ENCODE results near the gene FNDC11.
"Not testable (repeated sequence)": the region's sequence is repeated elsewhere in the genome, so short reads cannot be mapped to it uniquely, and the experiment has no call there.

The FNDC11 gene, protein sequence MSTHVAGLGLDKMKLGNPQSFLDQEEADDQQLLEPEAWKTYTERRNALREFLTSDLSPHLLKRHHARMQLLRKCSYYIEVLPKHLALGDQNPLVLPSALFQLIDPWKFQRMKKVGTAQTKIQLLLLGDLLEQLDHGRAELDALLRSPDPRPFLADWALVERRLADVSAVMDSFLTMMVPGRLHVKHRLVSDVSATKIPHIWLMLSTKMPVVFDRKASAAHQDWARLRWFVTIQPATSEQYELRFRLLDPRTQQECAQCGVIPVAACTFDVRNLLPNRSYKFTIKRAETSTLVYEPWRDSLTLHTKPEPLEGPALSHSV

DNA sequence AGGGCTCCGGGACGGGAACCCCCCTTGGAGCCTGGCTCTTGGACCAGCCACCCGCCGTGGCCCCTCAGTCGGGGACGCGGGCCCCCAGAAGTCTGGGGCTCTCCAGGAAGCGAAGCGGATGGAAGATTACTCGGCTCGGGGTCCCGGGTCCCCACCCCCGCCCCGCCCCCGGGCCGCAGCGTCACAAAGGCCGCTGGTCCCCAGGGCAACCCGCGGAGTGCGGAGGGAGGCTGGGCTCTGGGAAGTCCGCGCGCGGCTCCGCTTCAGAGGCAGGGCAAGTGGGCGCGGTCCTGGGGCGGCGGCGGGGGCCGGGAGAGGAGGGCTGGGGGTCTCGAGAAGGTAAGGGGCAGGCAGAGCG lies at the start of gene FNDC11:
TSS of gene FNDC11 (plus strand) at position 227 of the 358 bp plus-strand sequence. CDS start 1,505 bp downstream, outside the sequence.
- DNase-seq (ENCODE audit: low read depth in 2 of 2) = peak; percentile 32 to 36

DNA sequence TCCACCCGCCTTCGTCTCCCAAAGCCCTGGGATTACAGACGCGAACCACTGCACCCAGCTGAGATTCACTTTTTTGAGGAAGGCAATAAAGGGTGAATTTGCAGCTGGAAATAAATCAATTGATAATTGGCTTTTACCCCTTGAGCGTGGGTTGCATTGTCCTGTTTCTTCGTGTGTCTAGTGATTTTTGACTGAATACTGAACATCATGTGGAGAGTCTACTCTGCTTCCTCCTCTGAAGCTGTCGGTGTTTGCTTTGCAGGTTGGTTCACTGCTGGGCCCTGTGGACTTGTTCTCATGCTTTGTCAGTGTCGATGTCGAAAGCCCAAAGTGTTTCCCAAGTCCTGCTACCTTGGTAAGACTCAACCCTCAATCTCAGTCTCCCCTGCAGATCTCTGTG lies 49.3 kb upstream of the FNDC11 start:
- DNase-seq (ENCODE audit: low read depth in 2 of 2) = no peak

DNA sequence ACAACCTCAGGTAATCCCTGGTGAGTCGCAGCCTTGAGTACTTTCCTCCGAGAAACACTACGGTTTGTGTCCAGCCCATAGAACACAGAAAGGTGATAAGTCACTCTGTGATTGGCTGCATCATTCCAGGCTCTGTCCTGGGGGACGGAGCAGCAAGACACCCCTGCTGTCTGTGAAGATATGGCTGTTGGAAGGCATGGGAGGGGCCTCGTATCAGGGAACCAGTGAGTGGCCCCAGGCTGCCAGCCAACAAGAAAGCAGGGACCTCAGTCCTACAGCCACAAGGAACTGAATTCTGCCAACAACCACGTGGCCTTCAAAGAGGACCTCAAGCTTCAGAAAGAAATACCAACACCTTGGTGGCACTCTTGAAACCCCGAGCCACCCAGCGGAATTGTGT lies 48.7 kb upstream of the FNDC11 start:
- no peak for DNase-seq (ENCODE audit: low read depth in 2 of 2)

DNA sequence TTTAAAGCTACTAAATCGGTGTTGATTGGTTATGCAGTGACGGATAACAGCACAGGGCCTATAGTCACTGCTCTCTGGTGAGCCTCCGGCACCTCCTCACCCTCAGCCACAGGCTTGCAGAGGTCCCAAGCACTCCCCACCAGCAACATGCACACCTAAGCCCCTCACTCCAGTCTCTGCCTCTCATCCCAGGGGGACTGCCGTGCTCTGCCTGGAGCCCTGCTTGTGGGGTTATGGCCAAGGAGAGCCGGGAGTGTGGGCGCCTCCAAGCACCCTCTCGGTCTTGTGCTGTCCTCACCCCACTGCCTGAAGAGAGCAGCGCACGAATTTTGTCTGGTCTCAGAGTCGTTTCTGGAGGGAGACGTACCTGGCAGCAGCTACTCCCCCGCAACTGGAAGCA lies 48.2 kb upstream of the FNDC11 start:
- DNase-seq (ENCODE audit: low read depth in 2 of 2) = no peak

DNA sequence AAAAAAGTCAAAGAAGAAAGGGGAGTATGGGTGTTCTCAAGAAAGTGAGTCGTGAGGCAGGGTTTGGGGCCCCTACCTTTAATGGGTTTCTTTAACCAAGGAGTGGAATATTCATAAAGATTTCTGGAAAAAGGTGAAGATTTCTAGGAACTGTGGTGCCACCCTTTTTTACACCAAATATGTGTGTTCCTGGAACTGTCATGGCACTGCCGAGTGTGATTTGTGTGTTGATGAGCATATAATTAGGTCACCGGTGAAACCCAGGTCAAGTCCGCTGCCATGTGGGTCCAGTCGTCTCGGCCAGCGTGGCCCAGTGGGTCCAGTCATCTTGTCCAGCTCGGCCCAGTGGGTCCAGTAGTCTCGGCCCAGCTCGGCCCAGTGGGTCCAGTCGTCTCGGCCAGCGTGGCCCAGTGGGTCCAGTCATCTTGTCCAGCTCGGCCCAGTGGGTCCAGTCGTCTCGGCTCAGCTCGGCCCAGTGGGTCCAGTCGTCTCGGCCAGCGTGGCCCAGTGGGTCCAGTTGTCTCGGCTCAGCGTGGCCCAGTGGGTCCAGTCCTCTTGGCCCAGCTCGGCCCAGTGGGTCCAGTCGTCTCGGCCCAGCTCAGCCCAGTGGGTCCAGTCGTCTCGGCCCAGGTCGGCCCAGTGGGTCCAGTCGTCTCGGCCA lies 46.7 kb upstream of the FNDC11 start:
- no peak for DNase-seq (ENCODE audit: low read depth in 2 of 2)

DNA sequence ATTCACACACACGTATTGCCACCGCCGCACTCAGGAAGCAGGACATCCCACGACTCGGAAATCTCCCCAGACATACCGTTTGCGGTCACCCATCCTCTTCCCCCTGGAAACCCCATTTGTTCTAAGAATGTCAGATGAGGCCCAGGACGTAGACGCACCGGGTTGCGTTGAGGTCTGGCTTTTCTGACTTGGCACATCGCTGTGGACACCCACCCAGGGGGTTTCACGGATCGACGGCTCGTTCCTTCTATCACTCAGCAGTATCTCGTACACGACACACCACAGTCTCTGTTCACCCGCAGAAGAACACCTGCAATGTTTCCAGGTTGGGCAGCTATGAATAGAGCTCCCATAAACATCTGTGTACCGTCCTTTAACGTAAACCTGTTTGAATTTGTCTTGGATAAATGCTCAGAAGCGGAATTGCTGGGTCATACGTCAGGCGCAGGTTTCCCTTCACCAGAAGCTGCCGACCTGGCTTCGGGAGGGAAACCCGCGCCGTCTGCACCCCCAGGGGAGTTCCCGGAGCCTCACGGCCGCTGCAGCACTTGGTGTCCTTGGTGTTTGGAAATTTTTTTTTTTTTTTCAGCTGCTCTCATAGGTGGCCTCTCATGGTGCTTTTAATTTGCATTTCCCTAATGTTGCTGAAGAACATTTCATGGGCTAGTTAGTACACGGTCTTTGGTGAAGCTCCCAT lies 45.7 kb upstream of the FNDC11 start:
- no peak for DNase-seq (ENCODE audit: low read depth in 2 of 2)

DNA sequence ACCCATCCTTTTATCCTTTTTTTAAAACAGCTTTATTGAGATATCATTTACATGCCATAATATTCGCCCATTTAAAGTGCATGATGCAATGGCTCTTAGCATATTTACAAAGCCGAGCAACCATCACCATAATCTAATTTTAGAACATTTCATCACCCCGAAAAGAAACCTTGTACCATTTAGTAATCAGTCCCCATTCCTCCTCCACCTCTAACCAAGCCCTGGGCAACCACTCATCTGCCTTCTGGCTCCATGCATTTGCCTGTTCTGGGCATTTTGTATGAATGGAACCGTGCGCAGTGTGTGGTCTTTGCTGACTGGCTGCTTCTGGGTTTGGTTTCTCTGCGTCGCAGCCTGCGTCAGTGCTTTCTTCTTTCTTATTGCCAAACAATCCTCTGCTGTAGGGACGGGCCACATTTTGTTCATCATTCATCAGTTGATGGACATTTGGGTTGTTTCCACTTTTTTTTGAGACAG lies 44.8 kb upstream of the FNDC11 start:
- DNase-seq (ENCODE audit: low read depth in 2 of 2) = no peak

DNA sequence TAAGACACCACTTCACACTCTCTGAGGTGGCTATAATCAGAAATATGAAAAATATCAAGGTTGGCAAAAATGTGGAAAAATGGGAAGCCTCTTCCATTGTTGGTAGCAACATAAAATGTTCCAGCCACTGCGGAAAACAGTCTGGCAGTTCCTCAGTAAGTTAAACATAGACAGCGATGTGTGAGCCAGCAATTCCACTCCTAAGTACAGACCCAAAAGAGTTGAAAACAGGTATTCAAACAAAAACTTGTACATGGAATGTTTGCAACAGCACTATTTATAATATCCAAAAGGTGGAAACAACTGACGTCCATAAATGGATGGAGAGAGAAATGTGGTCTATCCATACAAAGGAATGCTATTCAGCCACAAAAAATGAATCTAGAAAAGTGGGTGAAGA lies 40.8 kb upstream of the FNDC11 start:
- no peak for DNase-seq (ENCODE audit: low read depth in 2 of 2)

DNA sequence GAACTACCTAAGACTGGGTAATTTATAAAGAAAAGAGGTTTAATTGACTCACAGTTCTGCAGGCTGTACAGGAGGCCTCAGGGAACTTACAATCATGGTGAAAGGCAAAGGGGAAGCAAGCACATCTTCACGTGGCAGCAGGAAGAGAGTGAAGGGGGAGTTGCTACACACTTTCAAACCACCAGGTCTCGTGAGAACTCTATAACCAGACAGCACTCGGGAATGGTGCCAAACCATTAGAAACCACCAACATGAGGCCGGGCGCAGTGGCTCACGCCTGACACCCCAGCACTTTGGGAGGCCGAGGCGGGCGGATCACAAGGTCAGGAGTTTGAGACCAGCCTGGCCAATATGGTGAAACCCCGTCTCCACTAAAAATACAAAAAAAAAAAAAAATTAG lies 39.4 kb upstream of the FNDC11 start:
- DNase-seq (ENCODE audit: low read depth in 2 of 2) = not testable (repeated sequence)

DNA sequence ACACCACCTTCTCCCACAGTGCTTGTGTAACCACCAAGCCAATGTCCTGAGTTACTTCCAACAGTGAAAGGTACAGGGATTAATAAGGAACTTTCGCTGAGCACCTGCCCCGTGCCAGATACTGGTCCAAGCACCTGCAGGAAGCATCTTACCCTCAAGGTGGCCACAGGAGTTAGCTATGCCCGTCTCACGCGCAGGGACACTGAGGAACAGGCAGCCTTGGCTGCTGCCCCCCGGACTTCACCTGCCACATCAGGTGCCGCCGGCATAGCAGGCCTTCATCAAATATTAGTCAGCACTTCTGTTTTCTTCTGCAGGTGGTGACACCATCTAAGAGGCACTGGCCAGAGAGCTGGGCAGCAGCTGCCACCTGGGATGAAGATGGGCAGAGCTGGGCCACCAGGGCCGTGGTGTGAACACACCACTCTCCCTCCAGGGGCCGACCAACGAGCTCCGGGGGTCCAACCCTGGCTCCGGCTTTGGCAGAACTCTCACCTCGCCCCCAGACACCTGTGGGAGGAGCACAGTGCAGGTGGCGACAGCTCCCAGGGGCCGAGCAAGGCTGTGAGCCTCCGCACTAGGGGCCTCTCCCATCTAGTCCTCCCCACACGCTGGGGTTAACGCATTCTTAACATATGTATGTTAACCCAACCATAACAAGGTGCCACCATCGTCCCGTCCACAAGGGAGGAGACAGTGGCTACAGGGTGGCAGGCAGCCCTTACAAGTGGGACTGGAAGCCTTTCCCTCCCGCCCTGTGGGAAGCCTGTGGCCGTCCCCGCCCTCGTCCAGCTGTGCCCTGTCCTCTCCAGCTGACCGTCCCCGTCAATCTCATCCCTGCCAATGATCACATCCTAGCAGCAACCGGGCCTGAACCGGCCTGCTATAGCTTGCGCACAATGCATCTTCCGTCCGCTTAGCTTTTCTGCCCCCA lies 36.3 kb upstream of the FNDC11 start:
- DNase-seq (ENCODE audit: low read depth in 2 of 2) = no peak

DNA sequence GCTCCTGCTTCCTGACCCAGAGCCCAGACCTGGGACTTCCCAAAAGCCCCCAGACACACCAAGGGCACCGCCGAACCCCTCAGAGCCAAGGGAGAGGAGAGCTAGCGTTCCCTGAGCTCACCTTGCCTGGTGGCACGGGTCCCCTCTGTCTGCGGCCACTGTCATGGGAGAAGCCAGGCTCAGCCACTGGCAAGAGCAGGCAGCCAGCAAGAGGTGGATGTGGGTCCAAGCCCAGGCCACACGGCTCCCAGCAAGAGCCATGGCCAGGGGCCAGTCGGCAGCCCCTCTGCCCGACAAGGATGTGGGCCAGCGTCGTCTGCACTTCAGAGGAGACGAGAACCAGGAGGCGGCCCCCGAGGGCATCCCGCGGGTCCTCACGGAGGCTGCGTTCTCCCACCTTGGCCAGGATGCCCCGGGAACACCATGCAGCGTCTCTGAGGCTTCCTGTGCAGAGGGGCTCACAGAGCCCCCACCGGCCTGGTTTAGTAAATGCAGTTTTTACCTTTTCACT lies 35.6 kb upstream of the FNDC11 start:
- no peak for DNase-seq (ENCODE audit: low read depth in 2 of 2)

DNA sequence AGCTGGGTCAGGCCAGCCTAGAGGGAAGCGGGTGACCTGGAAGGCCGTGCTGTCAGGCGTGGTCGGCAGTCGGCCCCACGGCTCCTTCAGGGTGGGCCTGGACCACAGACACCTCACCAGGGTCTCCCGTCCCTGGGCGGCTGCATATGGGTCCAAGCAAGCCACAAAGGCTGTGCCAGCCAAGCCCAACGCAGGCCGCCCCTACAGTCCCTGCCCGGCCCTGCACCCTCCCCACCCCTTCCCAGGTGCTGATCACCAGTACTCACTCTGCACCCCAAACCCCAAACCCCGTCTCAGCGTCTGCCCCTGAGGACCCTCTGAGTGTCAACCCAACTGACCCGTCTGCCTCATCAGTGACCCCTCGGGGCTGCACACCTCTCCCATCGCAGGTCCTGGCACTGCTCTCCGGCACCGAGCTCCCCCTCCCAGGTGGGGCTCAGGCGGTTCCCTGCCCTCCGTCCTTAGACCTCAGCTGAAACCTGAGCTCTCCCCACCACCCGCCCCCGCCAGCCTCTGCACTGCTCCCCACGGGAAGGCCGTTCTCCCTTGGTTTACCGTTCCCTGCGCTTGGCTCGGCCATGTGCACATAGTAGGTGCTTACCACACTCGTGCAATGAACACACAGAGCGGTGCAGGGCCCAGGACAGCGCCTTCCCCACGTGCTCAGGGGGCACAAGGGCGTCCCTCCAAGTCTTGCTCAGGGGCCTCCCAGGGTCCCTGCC lies 34.9 kb upstream of the FNDC11 start:
- no peak for DNase-seq (ENCODE audit: low read depth in 2 of 2)

DNA sequence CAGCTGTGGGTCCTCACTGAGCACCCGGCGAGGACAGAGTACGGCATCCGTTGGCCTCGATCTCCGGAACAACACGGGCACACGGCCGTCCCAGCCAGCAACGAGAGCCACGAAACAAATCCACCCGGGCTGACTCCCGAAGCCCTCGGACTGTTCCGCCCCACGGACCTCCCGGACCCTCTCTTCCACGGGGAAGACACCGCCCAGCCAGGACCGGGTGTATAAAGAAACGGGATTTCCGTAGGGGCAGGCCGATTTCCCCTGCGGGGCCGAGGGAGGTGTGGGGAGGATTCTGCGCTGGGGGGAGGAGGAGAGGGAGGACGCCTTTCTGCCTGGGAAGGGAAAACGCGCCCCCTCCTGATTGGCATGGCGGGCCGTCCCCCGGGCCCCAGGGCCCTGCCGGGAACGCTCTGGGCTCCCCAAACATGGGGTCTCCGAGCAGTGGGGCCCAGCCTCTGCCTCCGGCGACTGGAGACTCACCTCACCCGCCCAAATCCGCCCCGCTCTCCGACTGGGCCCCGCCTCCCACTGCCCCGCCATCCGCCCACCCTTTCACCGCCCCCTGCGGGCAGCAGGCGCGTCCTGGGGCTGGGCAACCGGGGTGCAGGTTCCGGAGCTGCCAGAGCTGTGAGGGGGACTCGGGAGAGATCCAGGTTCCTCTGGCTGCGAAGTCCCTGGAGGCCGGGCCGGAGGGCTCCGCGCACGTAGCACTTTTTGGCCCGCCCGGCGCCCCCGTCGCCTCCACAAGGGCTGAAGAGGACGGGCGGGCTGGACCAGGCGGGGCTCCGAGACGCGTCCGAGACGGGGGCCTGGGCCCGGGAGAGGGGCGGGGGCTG lies 34.1 kb upstream of the FNDC11 start:
- DNase-seq (ENCODE audit: low read depth in 2 of 2) = peak; percentile 39 to 45

DNA sequence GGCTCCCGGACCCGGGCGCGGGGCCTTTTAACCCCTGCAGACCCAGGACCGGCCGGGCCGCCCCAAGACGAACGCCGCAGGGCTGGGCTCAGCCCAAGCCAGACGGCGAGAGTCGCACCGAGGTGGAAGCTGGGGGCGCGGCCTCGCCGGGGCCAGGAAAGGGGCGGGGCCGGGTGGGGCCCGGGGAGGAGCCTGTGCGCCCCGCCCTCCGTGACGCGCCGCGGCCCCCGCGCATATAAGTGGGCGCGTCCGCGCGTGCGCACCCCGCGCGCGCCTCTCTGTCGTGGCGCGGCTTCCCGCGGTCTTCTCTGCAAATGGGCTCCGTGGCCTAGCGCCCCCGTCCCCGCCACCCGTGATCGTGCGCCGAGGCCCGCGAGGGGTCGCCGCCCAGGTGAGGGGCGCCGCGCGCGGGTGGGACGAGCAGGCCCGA lies 33.4 kb upstream of the FNDC11 start, which contains the start of gene PPDPF:
TSS of gene PPDPF (plus strand) at position 262 of the 430 bp plus-strand sequence. CDS start 544 bp downstream, outside the sequence.
- peak; percentile 64 to 65 for DNase-seq (ENCODE audit: low read depth in 2 of 2)

DNA sequence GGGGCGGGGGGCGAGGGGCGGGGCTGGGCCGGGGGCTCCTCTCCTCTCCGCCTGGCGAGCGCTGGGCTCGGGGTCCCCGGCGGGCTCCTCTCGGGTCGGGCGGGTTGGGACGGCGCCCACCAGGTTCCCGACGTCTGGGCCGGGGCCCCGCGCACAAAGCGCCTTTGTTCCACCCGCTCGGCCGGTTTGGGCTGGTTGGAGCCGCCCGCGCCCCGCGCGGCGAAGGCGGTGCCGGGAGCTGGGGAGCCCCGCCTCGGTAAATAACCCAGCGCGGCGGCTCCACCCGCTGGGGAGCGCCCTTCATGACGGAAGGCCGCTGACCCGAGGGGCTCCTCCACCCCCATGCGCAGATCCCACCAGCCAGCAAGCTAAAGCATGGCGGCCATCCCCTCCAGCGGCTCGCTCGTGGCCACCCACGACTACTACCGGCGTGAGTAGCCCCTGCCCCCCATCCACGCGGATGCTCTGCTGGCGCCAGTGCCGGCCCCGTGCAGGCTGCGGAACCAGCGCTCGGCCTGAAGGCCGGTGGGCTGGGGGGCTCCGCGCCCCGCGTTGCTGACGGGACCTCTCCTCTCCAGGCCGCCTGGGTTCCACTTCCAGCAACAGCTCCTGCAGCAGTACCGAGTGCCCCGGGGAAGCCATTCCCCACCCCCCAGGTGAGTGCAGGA lies 32.9 kb upstream of the FNDC11 start:
- DNase-seq (ENCODE audit: low read depth in 2 of 2) = peak; percentile 33 to 44

DNA sequence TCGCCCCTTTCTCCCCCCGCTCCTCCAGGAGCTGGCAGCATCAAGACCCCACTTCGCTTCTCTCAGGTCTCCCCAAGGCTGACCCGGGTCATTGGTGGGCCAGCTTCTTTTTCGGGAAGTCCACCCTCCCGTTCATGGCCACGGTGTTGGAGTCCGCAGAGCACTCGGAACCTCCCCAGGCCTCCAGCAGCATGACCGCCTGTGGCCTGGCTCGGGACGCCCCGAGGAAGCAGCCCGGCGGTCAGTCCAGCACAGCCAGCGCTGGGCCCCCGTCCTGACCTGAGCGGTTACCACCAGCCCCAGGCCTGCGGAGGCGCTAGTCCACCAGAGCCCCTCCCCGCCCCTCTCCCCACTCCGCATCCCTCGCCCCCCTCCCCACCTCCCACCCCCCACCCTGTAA lies 32.4 kb upstream of the FNDC11 start:
- no peak for DNase-seq (ENCODE audit: low read depth in 2 of 2)

DNA sequence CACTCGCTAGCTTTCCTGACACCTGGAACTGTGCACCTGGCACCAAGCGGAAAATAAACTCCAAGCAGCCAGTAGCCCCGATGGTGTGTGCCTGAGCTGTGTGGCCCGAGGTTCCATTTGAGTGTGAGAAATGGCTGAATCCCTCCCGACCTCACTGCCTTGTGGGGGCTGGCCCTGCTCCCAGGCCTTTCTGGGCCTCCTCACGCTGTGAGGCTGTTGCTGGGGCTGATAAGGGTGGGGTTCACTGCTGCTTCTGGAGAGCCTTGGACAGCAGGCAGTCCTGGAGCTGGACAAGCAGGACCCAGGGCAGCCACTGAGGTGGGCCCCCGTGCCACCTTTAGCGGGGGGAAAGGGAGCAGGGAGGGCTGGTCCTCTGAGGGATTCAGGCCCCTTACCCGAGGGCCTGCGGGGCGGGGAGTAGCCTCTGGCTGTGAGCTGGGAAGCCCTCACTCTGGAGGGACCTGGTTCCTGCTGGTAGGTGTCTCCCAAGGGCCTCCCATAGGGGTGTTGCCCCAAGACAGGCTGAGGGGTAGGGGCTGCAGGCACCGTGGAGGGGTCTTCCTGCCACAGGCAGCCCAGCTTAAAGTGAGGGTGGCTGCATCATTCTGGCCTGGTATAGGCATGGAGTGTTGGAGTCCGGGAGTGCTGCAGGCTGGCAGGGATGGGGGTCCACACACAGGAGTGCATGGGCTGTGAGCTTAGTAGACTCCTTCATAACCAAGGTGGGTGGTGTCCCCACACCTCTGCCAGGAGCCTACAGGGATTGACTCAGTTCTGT lies 31.7 kb upstream of the FNDC11 start:
- DNase-seq (ENCODE audit: low read depth in 2 of 2) = no peak

DNA sequence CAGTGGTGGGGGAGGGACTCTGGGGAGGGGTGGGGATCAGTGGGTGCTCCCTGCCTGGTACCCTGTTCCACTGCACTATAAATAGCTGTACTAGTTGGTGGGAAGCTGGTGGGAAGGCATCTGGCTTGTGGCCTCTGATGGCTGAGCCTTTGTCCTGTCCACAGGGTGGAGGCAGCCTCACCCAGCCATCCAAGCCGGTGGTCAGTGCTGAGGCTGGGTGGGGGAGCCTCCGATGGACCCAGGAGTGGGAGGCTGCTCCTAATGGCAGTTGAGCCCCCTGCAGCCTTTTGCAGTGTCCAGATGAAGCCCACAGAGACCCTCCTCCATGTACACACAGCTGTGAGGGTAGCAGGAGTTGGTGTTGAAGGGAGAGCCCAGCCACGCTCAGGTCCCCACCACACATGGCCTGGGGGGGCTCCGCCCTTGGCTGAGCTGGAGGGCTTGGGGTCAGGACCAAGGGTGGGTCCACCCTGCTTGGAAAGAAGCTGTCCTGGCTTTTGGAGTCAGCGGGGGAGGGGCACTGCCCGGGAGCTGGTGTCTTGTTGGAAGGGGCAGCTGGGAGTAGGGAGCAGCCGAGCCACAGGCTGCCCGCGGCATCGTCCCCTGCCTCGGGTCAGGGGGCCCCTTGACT lies 30.9 kb upstream of the FNDC11 start:
- no peak for DNase-seq (ENCODE audit: low read depth in 2 of 2)

All from activated CD8-positive, alpha-beta memory T cell treated with anti-CD3 and anti-CD28 coated beads for 4 hours (primary cell).